ENCODE results near the gene ZNF563. TPM values are rescaled to one million over a fixed set of nuclear protein-coding genes. Genes with fewer than 3 reads are reported as not detected.
"Not testable (repeated sequence)": the region's sequence is repeated elsewhere in the genome, so short reads cannot be mapped to it uniquely, and the experiment has no call there.

The ZNF563 gene
- total RNA-seq, 1 experiment from 2014 or later: 4.5 TPM

GRCh38 chr19:12364391-12365235 lies 31.2 kb upstream of the ZNF563 start:
- Mint-ChIP-seq H3K27ac (no peak overlapping the region), H3K9me3 (peaks cover 26% of the 10 kb centered on the region), H3K4me3 (peak overlapping the region; percentile 96), H3K36me3 (peaks cover 30% of the 10 kb centered on the region), H3K27me3 (ENCODE audit: low read depth) (peaks cover 23% of the 10 kb centered on the region), H3K4me1 (peaks cover 13% of the 10 kb centered on the region)
- DNase-seq (ENCODE audit: low spot score) (peak; percentile 15), ATAC-seq (no peak)
- ChIA-PET POLR2A (interaction anchor here (1.0 to 1.5 kb wide), 8 partner anchors 31 to 224 kb away, joined by 3 to 10 read pairs (median 6); partner anchors contain the start of genes ZNF20, ZNF44, ZNF443 and ZNF563), CTCF (interaction anchor here (0.6 to 1.7 kb wide), 18 partner anchors 10 to 485 kb away, joined by 3 to 12 read pairs (median 5); partner anchors contain the start of genes ZNF20, ZNF44, ZNF443 and ZNF563)
- TF ChIP-seq GRHL2 (CRISPR knock-in tag; IDR thresholded peaks at IDR 0.05; ENCODE audit: insufficient replicate concordance, severe bottlenecking) (no peak), ELF4 (CRISPR knock-in tag; IDR thresholded peaks at IDR 0.05; ENCODE audit: low read depth) (no peak), NFATC4 (CRISPR knock-in tag; IDR thresholded peaks at IDR 0.05) (no peak), NR3C1 (CRISPR knock-in tag; conservative IDR thresholded peaks at IDR 0.05; ENCODE audit: low read depth) (no peak), ZNF263 (CRISPR knock-in tag; IDR thresholded peaks at IDR 0.05; ENCODE audit: low read depth) (no peak), FOXP4 (CRISPR knock-in tag; IDR thresholded peaks at IDR 0.05) (no peak), MXD4 (CRISPR knock-in tag; IDR thresholded peaks at IDR 0.05; ENCODE audit: borderline replicate concordance) (no peak)

DNA sequence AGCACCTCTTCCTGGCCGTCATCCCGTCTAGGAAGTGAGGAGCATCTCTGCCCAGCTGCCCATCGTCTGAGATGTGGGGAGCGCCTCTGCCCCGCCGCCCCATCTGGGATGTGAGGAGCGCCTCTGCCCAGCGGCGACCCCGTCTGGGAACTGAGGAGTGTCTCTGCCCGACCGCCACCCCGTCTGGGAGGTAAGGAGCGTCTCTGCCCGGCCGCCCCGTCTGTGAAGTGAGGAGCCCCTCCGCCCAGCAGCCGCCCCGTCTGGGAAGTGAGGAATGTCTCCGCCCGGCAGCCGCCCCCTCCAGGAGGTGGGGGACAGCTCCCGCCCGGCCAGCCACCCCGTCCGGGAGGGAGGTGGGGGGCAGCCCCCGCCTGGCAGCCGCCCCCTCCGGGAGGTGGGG lies 28.8 kb upstream of the ZNF563 start:
- CTCF ChIA-PET; POLR2A ChIA-PET; H3K27ac Mint-ChIP-seq; H3K4me3 Mint-ChIP-seq; DNase-seq (ENCODE audit: low spot score); ATAC-seq: not testable (repeated sequence)
- H3K27me3 Mint-ChIP-seq (ENCODE audit: low read depth): peaks cover 23% of the 10 kb centered on the region
- H3K4me1 Mint-ChIP-seq: peaks cover 16% of the 10 kb centered on the region
- H3K36me3 Mint-ChIP-seq: peaks cover 29% of the 10 kb centered on the region
- peaks cover 23% of the 10 kb centered on the region for H3K9me3 Mint-ChIP-seq

DNA sequence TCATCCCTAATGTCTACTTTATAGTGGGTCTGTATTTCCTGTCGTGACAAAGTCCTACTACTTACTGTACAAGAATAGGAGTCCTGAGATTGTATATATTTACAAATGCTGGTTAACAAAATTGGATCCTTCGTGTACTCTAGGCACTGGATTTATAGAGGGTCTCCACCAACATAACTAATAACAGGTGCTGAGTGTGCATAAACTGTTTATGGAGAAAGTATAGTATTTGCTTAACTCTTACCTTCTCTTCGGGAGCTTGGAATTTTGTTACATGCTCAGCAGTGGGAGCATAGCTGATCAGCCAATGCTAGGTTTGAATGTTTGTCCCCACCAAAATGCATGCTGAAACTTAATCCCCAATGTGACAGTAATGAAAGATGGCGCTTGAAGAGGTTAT lies 19.9 kb upstream of the ZNF563 start:
- DNase-seq (ENCODE audit: low spot score) (no peak), ATAC-seq (no peak)
- no peak overlapping the region for H3K4me3 Mint-ChIP-seq
- peaks cover 61% of the 10 kb centered on the region for H3K36me3 Mint-ChIP-seq
- POLR2A ChIA-PET: no interaction called here
- H3K27ac Mint-ChIP-seq: no peak overlapping the region
- peaks cover 14% of the 10 kb centered on the region for H3K27me3 Mint-ChIP-seq (ENCODE audit: low read depth)
- CTCF ChIA-PET: no interaction called here
- H3K9me3 Mint-ChIP-seq: peaks cover 77% of the 10 kb centered on the region
- H3K4me1 Mint-ChIP-seq: no peaks in the 10 kb centered on the region
- no peak for TF ChIP-seq ZNF138 (CRISPR knock-in tag; conservative IDR thresholded peaks at IDR 0.05)
- no peak for TF ChIP-seq TCF7 (CRISPR knock-in tag; IDR thresholded peaks at IDR 0.05; ENCODE audit: low read depth)
- no peak for TF ChIP-seq ATF1 (CRISPR knock-in tag; IDR thresholded peaks at IDR 0.05)
- TF ChIP-seq SMAD4 (CRISPR knock-in tag; IDR thresholded peaks at IDR 0.05): no peak
- TF ChIP-seq JAZF1 (CRISPR knock-in tag; IDR thresholded peaks at IDR 0.05): no peak
- no peak for TF ChIP-seq ZNF532 (CRISPR knock-in tag; IDR thresholded peaks at IDR 0.05; ENCODE audit: borderline replicate concordance)
- TF ChIP-seq, protein P1, sequence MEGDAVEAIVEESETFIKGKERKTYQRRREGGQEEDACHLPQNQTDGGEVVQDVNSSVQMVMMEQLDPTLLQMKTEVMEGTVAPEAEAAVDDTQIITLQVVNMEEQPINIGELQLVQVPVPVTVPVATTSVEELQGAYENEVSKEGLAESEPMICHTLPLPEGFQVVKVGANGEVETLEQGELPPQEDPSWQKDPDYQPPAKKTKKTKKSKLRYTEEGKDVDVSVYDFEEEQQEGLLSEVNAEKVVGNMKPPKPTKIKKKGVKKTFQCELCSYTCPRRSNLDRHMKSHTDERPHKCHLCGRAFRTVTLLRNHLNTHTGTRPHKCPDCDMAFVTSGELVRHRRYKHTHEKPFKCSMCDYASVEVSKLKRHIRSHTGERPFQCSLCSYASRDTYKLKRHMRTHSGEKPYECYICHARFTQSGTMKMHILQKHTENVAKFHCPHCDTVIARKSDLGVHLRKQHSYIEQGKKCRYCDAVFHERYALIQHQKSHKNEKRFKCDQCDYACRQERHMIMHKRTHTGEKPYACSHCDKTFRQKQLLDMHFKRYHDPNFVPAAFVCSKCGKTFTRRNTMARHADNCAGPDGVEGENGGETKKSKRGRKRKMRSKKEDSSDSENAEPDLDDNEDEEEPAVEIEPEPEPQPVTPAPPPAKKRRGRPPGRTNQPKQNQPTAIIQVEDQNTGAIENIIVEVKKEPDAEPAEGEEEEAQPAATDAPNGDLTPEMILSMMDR (IDR thresholded peaks at IDR 0.05): no peak
- TF ChIP-seq OVOL2 (CRISPR knock-in tag; IDR thresholded peaks at IDR 0.05; ENCODE audit: borderline replicate concordance): no peak
- no peak for TF ChIP-seq HMGA2 (CRISPR knock-in tag; IDR thresholded peaks at IDR 0.05)
- no peak for TF ChIP-seq ZNF423 (CRISPR knock-in tag; IDR thresholded peaks at IDR 0.05)
- TF ChIP-seq, protein P2, sequence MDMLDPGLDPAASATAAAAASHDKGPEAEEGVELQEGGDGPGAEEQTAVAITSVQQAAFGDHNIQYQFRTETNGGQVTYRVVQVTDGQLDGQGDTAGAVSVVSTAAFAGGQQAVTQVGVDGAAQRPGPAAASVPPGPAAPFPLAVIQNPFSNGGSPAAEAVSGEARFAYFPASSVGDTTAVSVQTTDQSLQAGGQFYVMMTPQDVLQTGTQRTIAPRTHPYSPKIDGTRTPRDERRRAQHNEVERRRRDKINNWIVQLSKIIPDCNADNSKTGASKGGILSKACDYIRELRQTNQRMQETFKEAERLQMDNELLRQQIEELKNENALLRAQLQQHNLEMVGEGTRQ (CRISPR knock-in tag; IDR thresholded peaks at IDR 0.05): no peak
- TF ChIP-seq TEAD4 (CRISPR knock-in tag; IDR thresholded peaks at IDR 0.05): no peak
- no peak for TF ChIP-seq ZBTB21 (CRISPR knock-in tag; IDR thresholded peaks at IDR 0.05; ENCODE audit: borderline replicate concordance)
- no peak for TF ChIP-seq ESRRA (CRISPR knock-in tag; IDR thresholded peaks at IDR 0.05; ENCODE audit: borderline replicate concordance)
